SK-N-SH (cell line): ENCODE data around the gene TP63.

Experiments
- IRF3 ChIP-seq: fragments of 150-350 bp; IDR thresholded peaks from 2 replicates; pipeline ENCODE4 v1.6.1; 2016; ENCODE audit warnings: mild to moderate bottlenecking, low read depth, low read length
- JUND ChIP-seq: IDR thresholded peaks from 2 replicates; pipeline ENCODE4 v1.4.0; 2012
- MAX ChIP-seq: IDR thresholded peaks from 2 replicates; pipeline ENCODE4 v1.4.0; 2012; ENCODE audit warnings: low read depth
- MEF2A ChIP-seq: IDR thresholded peaks from 2 replicates; pipeline ENCODE4 v1.4.0; 2012; ENCODE audit warnings: low read depth, borderline replicate concordance
- NFIC ChIP-seq: IDR thresholded peaks from 2 replicates; pipeline ENCODE4 v1.4.0; 2012; ENCODE audit warnings: borderline replicate concordance
- POLR2AphosphoS5 ChIP-seq: IDR thresholded peaks from 2 replicates; pipeline ENCODE4 v1.6.1; 2012; ENCODE audit warnings: low read depth, low read length
- RCOR1 ChIP-seq: fragments of 150-350 bp; IDR thresholded peaks from 2 replicates; pipeline ENCODE4 v1.6.1; 2017; ENCODE audit warnings: antibody characterized with exemption, low read length
- REST ChIP-seq: IDR thresholded peaks from 2 replicates; pipeline ENCODE4 v1.6.1; 2012; ENCODE audit warnings: mild to moderate bottlenecking, low read depth, low read length, moderate library complexity
- RXRA ChIP-seq: IDR thresholded peaks from 2 replicates; pipeline ENCODE4 v1.4.0; 2012; ENCODE audit warnings: low read depth, mild to moderate bottlenecking, borderline replicate concordance
- TAF1 ChIP-seq: IDR thresholded peaks from 2 replicates; pipeline ENCODE4 v1.6.1; 2012; ENCODE audit warnings: low read depth, mild to moderate bottlenecking, low read length, moderate library complexity, borderline replicate concordance
- YY1 ChIP-seq: IDR thresholded peaks from 2 replicates; pipeline ENCODE4 v1.4.0; 2012; ENCODE audit warnings: low read depth, mild to moderate bottlenecking
- TF ChIP-seq, protein P1 (sequence below): fragments of 200-600 bp; sonication (generic); IDR thresholded peaks from 2 replicates; pipeline ENCODE4 v1.6.1; 2017; ENCODE audit warnings: antibody characterized with exemption, mild to moderate bottlenecking, moderate library complexity
- TF ChIP-seq, protein P2 (sequence below): IDR thresholded peaks from 2 replicates; pipeline ENCODE4 v1.4.0; 2012; ENCODE audit warnings: low read depth, borderline replicate concordance

GRCh38 chr3:189664311-189664710, 33.1 kb downstream of the TP63 start:
- TF ChIP-seq, protein P1, sequence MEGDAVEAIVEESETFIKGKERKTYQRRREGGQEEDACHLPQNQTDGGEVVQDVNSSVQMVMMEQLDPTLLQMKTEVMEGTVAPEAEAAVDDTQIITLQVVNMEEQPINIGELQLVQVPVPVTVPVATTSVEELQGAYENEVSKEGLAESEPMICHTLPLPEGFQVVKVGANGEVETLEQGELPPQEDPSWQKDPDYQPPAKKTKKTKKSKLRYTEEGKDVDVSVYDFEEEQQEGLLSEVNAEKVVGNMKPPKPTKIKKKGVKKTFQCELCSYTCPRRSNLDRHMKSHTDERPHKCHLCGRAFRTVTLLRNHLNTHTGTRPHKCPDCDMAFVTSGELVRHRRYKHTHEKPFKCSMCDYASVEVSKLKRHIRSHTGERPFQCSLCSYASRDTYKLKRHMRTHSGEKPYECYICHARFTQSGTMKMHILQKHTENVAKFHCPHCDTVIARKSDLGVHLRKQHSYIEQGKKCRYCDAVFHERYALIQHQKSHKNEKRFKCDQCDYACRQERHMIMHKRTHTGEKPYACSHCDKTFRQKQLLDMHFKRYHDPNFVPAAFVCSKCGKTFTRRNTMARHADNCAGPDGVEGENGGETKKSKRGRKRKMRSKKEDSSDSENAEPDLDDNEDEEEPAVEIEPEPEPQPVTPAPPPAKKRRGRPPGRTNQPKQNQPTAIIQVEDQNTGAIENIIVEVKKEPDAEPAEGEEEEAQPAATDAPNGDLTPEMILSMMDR: no peak
- no peak for TF ChIP-seq RXRA
- no peak for TF ChIP-seq TAF1
- TF ChIP-seq NFIC: no peak
- no peak for TF ChIP-seq POLR2AphosphoS5
- TF ChIP-seq REST: no peak
- TF ChIP-seq MAX: 0 out of 2 replicates have a peak, but pooled peaks have one; percentile 26
- peak; percentile 50 for TF ChIP-seq JUND
- TF ChIP-seq IRF3: no peak
- TF ChIP-seq, protein P2, sequence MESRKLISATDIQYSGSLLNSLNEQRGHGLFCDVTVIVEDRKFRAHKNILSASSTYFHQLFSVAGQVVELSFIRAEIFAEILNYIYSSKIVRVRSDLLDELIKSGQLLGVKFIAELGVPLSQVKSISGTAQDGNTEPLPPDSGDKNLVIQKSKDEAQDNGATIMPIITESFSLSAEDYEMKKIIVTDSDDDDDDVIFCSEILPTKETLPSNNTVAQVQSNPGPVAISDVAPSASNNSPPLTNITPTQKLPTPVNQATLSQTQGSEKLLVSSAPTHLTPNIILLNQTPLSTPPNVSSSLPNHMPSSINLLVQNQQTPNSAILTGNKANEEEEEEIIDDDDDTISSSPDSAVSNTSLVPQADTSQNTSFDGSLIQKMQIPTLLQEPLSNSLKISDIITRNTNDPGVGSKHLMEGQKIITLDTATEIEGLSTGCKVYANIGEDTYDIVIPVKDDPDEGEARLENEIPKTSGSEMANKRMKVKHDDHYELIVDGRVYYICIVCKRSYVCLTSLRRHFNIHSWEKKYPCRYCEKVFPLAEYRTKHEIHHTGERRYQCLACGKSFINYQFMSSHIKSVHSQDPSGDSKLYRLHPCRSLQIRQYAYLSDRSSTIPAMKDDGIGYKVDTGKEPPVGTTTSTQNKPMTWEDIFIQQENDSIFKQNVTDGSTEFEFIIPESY: no peak
- TF ChIP-seq RCOR1: no peak
- TF ChIP-seq MEF2A: no peak
- TF ChIP-seq YY1: no peak
